ELF-1 (cell line): ENCODE measurements around the gene OR2T6.
"Not testable (repeated sequence)": the region's sequence is repeated elsewhere in the genome, so short reads cannot be mapped to it uniquely, and the experiment has no call there.

Experiments used
- DNase-seq: peaks from one replicate; pipeline ENCODE4 v3.0.0-alpha.2; 2016; ENCODE audit warnings: low read depth, low spot score

OR2T6 gene

GRCh38 chr1:248433811-248434415, 58.4 kb downstream of the OR2T6 start:
- DNase-seq = not testable (repeated sequence)

- not testable (repeated sequence) for DNase-seq
These were observed 59.4 kb downstream of the OR2T6 start for GRCh38 chr1:248434913-248435312.

GRCh38 chr1:248436303-248436702, 60.8 kb downstream of the OR2T6 start:
- not testable (repeated sequence) for DNase-seq

- DNase-seq = not testable (repeated sequence)
These were observed 63.1 kb downstream of the OR2T6 start for GRCh38 chr1:248438668-248439067.

- DNase-seq = not testable (repeated sequence)
These were observed 63.7 kb downstream of the OR2T6 start for GRCh38 chr1:248439283-248439682.
